ENCODE measurements around the gene PCNX4. TPM values are rescaled to one million over a fixed set of nuclear protein-coding genes. Genes with fewer than 3 reads are reported as not detected.

The PCNX4 gene
- total RNA-seq, 1 experiment from 2014 or later = 78.5 TPM

DNA sequence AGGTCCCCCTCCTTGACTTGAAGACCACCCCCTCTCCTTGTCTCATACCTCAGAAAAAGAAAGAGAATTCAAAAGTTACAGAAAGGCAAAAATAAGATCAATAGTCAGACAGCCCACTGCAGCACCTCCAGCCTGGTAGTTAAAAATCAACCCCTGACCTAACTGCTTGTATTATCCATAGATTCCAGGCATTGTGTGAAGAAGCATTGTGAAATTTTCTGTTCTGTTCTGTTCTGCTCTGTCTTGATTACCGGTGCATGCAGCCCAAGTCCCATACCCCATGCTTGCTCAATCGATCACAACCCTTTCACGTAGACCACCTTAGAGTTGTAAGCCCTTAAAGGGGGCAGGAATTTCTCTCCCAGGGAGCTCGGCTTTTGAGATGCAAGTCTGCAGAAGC, 79.2 kb downstream of the PCNX4 start:
- DNase-seq (ENCODE audit: extremely low read depth, low read depth) = no peak

DNA sequence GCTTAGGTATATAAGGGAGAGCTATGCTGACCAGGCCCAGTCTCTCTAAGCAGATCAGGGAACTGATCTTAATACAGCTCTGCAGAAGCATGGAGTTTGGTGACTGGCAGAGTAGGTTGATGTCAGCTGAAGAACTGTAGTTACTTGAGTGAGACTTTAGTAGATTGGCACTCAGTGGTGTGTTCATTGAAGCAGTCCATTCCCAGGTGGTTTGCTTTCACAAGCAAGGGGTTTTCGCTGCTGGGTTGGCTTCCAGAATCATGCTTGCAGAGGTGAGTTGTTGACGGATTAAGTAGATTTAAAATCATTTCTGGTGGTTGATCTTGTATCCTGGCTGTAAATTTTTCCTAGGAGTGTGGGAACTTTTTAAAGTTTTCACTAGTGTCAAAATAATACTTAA, 80.0 kb downstream of the PCNX4 start:
- DNase-seq (ENCODE audit: extremely low read depth, low read depth) = no peak

DNA sequence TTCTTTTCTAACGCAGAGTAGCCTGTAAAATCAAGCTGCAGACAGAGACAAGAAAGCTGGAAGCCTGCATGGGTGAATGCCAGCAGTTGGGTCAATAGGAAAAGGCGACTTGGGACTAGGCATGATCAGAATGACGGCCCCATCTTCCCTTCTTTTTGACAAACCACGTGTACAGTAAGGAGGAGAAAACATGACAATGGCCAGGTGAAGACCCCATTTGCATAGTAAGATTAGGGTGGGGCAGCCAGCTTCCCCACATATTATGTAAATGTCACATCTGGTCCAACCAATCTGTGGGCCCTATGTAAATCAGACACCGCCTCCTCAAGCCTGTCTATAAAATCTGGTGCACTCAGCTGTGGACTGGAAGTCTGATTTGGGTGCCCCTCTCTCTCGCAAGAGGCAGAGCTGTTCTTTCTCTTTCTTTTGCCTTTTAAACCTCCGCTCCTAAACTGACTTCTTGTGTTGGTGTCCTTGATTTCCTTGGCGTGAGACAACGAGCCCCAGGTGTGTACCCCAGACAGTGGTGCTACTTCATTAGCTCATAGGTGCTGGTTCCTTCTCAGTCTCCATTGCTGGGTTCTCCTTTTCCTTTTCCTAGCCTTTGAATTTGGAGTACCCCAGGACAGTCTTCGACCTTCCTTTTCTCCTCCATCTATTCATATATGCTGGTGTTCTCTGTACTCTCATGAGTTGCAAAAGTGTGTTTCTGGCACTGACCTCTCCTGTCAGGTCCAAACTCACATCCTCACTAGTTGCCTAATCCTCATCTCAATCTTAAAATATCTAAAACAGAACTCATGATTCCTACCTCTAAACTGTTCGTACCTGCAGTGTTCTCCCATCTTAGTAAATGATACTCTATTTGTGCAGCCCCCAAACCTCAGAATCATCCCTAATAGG, 82.9 kb downstream of the PCNX4 start:
- DNase-seq (ENCODE audit: extremely low read depth, low read depth) = no peak

DNA sequence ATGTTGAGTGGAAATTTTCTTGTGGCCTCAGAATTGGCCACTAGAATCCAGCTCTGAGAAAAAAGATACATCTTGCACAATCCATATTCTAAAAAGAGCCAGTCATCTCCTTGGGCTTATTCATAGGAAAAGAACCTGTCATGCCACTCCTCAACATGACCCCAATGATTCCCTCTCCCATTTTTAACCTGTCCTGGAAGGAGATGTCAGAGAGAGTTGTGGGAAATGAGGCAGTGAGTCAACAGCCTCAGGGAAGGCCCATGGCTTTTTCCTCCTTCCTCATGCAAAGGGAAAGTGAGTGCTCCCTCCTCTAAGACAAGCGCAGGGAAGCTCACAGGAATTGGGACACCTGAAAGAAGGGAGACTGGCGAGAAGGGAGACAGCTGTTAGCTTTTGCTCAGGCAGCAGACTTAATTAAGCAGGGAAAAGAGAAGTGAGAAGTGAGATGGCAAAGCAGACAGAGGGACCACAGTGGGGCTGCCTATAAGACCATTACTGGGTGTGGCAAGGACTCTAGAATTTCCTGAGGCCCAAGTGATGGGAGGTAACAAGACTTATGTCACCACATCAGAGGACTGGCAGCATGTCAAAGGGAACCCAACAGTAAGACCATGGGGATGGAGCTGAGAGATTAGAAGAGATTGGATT, 83.7 kb downstream of the PCNX4 start:
- no peak for DNase-seq (ENCODE audit: extremely low read depth, low read depth)

- DNase-seq (ENCODE audit: extremely low read depth, low read depth) = no peak
Measured at GRCh38 chr14:60178164-60178563, 86.4 kb downstream of the PCNX4 start.

DNA sequence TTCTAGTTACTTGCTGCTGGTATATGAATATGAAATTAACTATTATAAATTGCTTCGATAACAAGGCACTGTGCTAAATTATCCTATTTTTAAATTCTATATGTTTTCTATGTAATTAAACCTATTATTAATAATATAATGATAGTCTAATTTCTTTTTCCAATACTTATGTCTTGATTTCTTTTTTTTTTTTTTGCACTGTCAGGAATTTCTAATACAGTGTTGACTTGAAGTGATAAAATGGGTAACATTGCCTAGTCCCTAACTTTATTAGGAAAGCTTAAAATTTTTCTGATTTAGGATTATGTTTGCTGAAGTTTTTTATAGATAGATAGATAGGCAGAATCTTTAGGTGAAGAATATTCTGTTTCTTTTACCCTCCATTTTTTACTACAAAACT, 87.1 kb downstream of the PCNX4 start:
- no peak for DNase-seq (ENCODE audit: extremely low read depth, low read depth)

- peak; percentile 12 for DNase-seq (ENCODE audit: extremely low read depth, low read depth)
Measured at GRCh38 chr14:60179431-60179869, 87.7 kb downstream of the PCNX4 start.

- no peak for DNase-seq (ENCODE audit: extremely low read depth, low read depth)
Measured at GRCh38 chr14:60183138-60183537, 91.4 kb downstream of the PCNX4 start.

GRCh38 chr14:60183741-60184140, 92.0 kb downstream of the PCNX4 start:
- peak; percentile 11 for DNase-seq (ENCODE audit: extremely low read depth, low read depth)

GRCh38 chr14:60184146-60184904, 92.6 kb downstream of the PCNX4 start:
- DNase-seq (ENCODE audit: extremely low read depth, low read depth) = peak; percentile 69

GRCh38 chr14:60184905-60185555, 93.3 kb downstream of the PCNX4 start:
- no peak for DNase-seq (ENCODE audit: extremely low read depth, low read depth)

DNA sequence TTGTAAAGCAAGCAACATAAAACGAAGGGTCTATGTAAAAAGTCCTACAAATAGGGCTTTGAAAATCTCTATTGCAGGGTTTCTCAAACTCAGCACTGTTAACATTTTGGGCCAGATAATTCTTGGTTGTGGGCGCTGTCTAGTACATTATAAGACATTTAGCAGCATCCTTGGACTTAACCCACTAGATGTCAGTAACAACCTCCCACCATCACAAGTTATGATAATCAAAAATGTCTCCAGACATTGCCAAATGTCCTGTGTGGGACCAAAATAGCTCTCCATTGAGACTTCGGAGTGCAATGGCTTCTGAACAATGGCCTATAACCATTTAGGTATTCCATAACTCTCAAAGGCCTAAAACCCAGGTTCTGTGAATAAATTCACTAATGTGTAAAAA, 96.4 kb downstream of the PCNX4 start:
- peak; percentile 16 for DNase-seq (ENCODE audit: extremely low read depth, low read depth)

DNA sequence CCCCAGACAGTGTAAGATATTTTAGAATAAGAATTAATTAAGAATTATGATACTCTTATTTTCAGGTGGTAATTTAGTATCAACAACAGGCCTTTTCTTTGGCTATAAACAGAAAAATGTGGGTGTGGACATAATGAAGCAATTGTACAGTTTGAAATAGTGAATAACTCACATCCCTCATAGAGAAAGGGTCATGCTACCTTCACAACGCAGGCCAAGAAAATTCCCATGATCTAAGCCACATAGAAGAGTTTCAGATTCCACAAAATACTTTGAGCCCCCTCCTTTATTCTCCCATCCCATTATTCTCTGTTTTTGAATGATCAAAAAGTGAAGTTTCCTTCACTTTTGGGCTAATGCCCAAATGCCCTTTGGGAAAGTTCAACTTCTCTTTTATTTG, 97.0 kb downstream of the PCNX4 start:
- DNase-seq (ENCODE audit: extremely low read depth, low read depth) = no peak

- DNase-seq (ENCODE audit: extremely low read depth, low read depth) = no peak
Measured at GRCh38 chr14:60189923-60190840, 98.5 kb downstream of the PCNX4 start.

DNA sequence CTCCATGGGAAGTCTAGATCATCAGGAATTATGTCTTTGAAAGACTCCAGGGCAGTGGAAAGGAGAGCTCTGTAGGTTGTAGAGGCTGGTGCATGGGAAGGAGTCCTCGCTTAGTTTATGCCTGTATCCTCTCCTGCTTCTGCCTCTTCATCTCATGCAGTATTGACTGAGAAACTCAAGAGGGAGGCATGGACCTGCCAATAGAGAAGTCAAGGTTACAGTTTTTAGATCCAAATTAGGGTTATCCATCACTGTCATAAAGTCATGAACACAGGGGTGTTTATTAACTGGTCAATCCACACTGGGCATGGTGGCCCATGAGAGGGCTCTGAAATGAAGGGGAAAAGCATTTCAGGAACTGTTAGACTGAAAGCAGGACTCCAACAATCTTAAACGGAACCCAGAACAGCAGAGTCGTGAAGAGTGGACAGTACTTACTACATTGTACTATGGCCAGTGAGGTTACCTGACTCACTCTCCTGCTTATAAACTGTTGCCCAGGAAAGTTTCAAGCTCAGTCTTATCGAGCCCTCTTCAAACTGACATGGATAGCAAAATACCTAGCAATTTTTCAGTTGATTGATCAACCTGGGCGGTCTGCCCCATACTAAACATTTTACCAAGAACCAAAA, 103.6 kb downstream of the PCNX4 start:
- no peak for DNase-seq (ENCODE audit: extremely low read depth, low read depth)

DNA sequence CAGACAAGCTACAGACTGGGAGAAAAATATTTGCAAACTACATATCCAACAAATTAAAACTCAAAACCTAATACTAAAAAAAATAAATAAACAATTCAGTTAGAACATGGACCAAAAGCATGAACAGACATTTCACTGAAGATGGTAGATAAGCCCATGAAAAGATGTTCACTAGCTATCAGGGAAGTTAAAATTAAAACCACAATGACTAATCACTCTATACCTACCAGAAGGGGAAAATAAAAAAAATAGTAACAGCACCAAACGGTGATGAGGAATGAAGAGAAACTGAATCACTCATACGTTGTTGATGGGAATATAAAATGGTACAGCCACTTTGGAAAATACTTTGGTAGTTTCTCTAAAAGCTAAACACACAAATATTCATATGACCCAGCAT, 104.6 kb downstream of the PCNX4 start:
- no peak for DNase-seq (ENCODE audit: extremely low read depth, low read depth)

- no peak for DNase-seq (ENCODE audit: extremely low read depth, low read depth)
Measured at GRCh38 chr14:60197629-60198303, 106.0 kb downstream of the PCNX4 start.

DNA sequence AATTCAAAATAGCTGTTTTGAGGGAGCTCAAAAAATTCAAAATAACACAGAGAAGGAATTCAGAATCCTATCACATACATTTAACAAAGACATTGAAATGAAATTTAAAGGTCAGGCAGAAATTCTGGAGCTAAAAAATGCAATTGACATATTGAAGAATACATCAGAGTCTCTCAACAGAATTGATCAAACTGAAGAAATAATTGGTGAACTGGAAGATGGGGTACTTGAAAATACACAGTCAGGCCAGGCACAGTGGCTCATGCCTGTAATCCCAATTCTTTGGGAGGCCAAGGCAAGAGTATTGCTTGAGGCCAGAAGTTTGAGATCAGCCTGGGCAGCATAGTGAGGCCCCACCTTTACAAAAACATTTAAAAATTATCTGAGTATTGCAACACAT, 107.6 kb downstream of the PCNX4 start:
- DNase-seq (ENCODE audit: extremely low read depth, low read depth) = no peak
